Astrocyte of the spinal cord (primary cell): ENCODE measurements around the gene MYO1C.
"Not testable (repeated sequence)": the region's sequence is repeated elsewhere in the genome, so short reads cannot be mapped to it uniquely, and the experiment has no call there.

Experiments
- DNase-seq: peaks from one replicate; pipeline ENCODE4 v3.0.0; 2011; ENCODE audit warnings: low read depth, low spot score
- H3K4me3 ChIP-seq: 2 replicates; pipeline ENCODE4 v1.5.1; 2011; ENCODE audit warnings: low read depth, mild to moderate bottlenecking, low read length, moderate library complexity
- in situ Hi-C: cut with HindIII; loops from 2 replicates; pipeline ENCODE4 v1.10.0; 2017; ENCODE audit warnings: low sequenced_read_pairs
- TF ChIP-seq, protein P1 (sequence below): IDR thresholded peaks from 2 replicates; pipeline ENCODE4 v1.5.1; 2012; ENCODE audit warnings: low read depth, mild to moderate bottlenecking, low read length, inconsistent platforms

MYO1C gene

DNA sequence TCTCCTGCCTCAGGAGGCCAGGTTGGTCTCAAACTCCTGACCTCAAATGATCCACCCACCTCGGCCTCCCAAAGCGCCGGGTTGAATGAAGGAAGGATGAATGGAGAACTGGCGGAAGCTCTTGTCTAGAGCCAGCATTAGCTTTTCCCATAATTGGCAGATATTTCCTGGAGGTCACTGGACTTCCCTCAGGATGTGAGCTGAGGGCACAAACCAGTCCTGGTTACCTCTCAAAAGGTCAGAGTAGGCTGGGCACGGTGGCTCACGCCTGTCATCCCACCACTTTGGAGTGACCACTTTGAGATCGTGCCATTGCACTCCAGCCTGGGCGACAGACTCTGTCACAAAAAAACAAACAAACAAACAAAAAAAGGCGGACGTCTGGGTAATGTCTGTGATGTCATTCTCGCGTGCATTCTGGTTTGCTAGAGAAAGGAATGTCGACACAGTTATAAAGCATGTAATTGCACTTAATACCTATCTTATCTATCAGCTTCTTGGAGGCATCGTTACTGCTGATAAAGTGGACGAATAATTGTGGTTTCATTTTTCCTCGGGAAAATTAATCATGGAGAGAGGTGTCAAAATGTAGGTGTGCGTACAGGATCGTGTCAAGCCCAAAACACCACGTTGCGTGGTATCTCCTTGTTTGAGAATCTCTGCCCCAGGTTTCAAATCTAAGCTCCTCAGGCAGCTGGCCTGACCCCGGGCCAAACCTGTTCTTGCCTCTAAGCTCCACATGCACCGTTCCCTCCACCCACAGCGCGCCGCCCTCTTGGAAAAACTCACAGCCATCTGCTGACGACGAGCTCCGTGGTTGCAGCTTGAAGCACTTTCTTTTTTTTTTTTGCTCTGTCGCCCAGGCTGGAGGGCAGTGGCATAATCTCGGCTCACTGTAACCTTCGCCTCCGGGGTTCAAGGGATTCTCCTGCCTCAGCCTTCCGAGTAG lies 30.0 kb downstream of the MYO1C start:
- DNase-seq: no peak
- in situ Hi-C loops: no loop called here
- no peak overlapping the region for H3K4me3 ChIP-seq
- TF ChIP-seq, protein P1, sequence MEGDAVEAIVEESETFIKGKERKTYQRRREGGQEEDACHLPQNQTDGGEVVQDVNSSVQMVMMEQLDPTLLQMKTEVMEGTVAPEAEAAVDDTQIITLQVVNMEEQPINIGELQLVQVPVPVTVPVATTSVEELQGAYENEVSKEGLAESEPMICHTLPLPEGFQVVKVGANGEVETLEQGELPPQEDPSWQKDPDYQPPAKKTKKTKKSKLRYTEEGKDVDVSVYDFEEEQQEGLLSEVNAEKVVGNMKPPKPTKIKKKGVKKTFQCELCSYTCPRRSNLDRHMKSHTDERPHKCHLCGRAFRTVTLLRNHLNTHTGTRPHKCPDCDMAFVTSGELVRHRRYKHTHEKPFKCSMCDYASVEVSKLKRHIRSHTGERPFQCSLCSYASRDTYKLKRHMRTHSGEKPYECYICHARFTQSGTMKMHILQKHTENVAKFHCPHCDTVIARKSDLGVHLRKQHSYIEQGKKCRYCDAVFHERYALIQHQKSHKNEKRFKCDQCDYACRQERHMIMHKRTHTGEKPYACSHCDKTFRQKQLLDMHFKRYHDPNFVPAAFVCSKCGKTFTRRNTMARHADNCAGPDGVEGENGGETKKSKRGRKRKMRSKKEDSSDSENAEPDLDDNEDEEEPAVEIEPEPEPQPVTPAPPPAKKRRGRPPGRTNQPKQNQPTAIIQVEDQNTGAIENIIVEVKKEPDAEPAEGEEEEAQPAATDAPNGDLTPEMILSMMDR: no peak

DNA sequence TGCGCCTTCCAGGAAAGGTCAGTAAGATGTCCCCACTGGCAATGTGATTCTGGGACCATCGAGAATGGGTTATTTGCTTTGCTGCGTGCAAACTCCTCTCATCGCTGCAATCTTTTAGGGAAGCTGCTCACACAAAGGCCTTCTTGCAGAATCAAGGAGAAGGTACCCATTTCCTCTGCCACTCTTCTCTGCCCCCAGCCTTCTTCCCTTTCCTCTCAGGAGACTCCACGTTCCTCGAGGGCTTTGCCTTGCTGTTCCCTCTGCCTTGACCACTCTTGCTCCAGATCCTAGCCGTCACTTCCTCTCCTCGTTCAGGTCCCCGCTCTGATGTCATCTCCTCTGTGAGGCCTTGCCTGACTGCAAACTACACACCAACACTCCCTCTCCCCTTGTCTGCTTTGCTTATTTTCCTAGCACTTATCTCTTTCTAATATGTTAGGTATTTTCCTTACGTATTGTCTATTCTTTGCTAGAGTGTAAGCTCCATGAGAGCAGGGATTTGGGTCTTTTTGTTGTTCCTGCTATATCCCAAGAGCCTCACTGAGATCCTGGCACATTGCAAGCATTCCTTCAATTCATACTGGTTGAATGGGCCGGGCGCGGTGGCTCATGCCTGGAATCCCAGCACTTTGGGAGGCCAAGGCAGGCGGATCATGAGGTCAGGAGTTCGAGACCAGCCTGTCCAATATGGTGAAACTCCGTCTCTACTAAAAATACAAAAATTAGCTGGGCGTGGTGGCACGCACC lies 31.1 kb downstream of the MYO1C start:
- no peak overlapping the region for H3K4me3 ChIP-seq
- TF ChIP-seq, protein P1: no peak
- in situ Hi-C loops: no loop called here
- DNase-seq: no peak

DNA sequence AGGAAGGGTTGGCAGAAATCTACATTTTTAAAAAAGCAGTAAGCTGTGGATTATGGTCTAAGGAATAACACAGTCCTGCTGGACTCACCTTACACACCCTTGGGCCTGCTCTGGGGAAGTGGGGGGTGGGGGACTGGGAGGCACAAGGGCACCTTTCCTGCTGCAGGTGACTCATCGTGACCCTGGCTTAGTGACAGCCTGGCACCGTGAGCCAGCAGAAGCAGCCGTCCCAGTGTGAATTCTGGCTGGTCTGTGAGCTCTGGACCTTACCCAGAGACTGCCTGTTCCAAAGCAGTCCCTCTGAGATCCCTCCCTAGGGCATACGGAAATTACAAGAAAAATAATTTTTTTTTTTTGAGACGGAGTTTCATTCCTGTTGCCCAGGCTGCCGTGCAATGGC lies 32.3 kb downstream of the MYO1C start:
- TF ChIP-seq, protein P1: no peak
- in situ Hi-C loops: no loop called here
- no peak for DNase-seq
- no peak overlapping the region for H3K4me3 ChIP-seq

DNA sequence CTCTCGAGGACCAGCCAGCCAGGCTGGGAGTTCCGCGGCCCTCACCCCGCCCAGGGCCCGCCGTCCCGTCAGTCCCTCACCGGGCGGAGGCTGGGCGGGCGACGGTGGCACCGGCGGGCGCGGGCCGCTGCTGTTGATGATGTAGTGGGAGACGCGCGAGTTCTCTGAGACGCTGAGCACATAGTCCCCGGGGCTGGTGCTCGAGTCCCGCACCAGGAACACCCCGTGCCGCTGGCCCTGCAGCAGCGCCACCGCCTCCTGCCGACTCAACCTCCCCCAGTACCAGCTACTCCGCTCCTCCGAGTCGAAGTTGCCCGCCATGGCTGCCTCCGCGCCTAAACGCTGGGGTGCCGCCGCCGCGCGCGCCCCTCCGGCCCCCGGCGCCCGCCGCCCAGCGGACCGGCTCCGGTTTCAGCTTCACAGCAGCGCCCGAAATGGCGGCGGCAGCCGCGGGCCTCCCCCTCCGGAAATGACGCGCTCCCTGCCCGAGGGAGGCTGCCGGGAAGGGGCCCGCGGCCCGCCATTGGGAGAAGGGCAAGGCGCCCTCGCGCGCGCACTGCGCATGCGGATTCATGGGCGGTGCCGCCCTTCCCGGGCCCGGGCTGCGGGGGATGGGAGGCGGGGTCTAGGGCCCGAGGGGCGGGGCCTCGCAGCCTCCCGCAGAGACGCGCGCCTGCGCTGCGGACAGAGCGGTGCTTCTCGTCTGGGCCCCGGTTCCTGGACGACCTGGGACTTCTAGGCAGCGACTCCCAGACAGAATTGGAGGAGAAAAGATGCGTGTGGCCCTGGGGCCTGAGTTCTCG lies 36.5 kb downstream of the MYO1C start, which contains the start of gene CRK:
TSS of gene CRK (minus strand) at position 436 of the 803 bp plus-strand sequence. CDS start at position 321, 115 bp downstream.
- in situ Hi-C loops: no loop called here
- TF ChIP-seq, protein P1: no peak
- peak within 1 kb of the TSS; percentile 83 for H3K4me3 ChIP-seq
- peak; percentile 95 for DNase-seq

DNA sequence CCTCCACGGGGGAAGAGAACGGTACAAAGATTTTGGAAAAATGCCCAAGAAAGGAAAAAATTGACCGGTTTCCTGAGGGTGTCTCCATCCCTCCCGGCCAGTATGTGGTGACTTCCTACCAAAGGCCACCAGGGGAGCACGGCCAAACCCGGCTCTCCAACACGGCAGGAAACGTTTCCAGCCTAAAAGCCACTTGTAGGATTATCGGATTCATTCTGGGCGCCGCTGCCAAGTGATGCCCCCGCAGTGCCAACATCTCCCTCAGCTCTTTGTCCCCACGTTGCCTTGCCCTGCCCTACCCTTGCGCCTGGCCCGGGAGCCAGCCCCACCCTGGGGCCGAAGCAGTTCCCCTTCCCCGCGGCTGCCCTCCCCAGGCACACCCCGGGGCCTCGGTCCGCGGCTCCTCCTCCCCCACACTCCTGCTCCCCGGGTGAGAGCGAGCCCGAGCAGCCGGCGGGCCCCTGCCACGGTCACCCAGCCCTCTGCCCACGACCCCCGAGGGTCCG lies 37.1 kb downstream of the MYO1C start:
- in situ Hi-C loops: no loop called here
- peak; percentile 67 for DNase-seq
- peak overlapping the region; percentile 83 for H3K4me3 ChIP-seq
- TF ChIP-seq, protein P1: peak; percentile 74

DNA sequence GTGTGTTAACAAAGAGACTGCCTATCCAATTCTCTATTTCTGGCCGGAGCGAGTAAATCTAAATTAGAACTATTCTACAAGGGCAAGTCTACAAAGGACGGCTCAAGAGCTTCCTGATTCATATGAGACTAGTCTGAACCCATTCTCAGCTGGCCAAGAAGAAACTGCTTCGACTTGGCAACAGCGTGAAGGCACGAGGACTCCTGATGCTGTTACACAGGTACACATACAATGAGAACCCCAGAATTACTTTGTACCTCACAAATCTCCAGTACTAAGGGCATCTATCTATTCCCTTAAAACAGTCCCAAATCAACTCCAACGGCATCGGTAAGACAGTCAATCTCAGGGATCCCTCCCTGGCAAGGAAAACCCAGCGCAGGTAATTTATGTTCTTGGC lies 37.9 kb downstream of the MYO1C start:
- peak overlapping the region; percentile 83 for H3K4me3 ChIP-seq
- in situ Hi-C loops: no loop called here
- TF ChIP-seq, protein P1: no peak
- no peak for DNase-seq

DNA sequence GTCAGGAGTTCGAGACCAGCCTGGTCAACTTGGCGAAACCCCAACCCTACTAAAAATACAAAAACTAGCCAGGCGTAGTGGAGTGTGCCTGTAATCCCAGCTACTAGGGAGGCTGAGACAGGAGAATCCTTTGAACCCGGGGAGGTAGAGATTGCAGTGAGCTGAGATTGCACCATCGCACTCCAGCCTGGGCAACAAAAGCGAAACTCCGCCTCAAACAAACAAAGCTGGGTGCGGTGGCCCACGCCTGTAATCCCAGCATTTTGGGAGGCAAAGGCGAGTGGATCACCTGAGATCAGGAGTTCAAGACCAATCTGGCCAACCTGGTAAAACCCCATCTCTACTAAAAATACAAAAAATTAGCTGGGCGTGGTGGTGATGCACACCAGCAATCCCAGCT lies 38.8 kb downstream of the MYO1C start:
- H3K4me3 ChIP-seq, in situ Hi-C loops: not testable (repeated sequence)

More for the DNA sequence above, 38.8 kb downstream of the MYO1C start:
- not testable (repeated sequence) for DNase-seq
